Lower lobe of right lung (tissue), 2 donors: ENCODE data around the gene SLC25A22. TPM values are rescaled to one million over a fixed set of nuclear protein-coding genes. Genes with fewer than 3 reads are reported as not detected.

Source experiments
- ATAC-seq, 2 donors: fragments of 200-7000 bp; cut with Tn5 transposase; one replicate each; pipeline ENCODE4 v1.9.1; 2020 to 2022; ENCODE audit warnings: mild to moderate bottlenecking in 2 of 2, moderate library complexity in 2 of 2
- DNase-seq: peaks from one replicate; pipeline ENCODE4 v3.0.0-alpha.2; 2020
- H3K27ac ChIP-seq: fragments of 200-600 bp; one replicate; pipeline ENCODE4 v1.8.0; 2022
- H3K27me3 ChIP-seq: fragments of 200-600 bp; one replicate; pipeline ENCODE4 v1.8.0; 2022; ENCODE audit warnings: low read depth
- H3K36me3 ChIP-seq: fragments of 200-600 bp; one replicate; pipeline ENCODE4 v1.8.0; 2022; ENCODE audit warnings: mild to moderate bottlenecking
- H3K4me1 ChIP-seq: fragments of 200-600 bp; one replicate; pipeline ENCODE4 v1.8.0; 2022
- H3K4me3 ChIP-seq: fragments of 200-600 bp; one replicate; pipeline ENCODE4 v1.8.0; 2022; ENCODE audit warnings: mild to moderate bottlenecking
- H3K9me3 ChIP-seq: fragments of 200-600 bp; one replicate; pipeline ENCODE4 v1.8.0; 2022
- intact Hi-C: fragments of 100-400 bp; cut with DNase I; formaldehyde crosslinking; loops from one replicate; pipeline ENCODE4 v1.11.0; 2022
- total RNA-seq: library from RNA; stranded (reverse); fragmentation: NEBNext Ultra II Directional; extraction: Animal tissue kit (Norgen Biotek cat#: 25700); gene quantifications from one replicate; pipeline ENCODE4 v1.2.1, GENCODE V29; 2021
- TF ChIP-seq, protein P1 (sequence below): fragments of 200-600 bp; IDR thresholded peaks from one replicate; pipeline ENCODE4 v1.8.0; 2022; ENCODE audit warnings: antibody characterized with exemption, mild to moderate bottlenecking
- donor health status: DM: no; HTN: yes; CAD: no; lungs with severe emphysema.

The SLC25A22 gene
- total RNA-seq, 1 donor from 2014 or later = 18.2 TPM

DNA sequence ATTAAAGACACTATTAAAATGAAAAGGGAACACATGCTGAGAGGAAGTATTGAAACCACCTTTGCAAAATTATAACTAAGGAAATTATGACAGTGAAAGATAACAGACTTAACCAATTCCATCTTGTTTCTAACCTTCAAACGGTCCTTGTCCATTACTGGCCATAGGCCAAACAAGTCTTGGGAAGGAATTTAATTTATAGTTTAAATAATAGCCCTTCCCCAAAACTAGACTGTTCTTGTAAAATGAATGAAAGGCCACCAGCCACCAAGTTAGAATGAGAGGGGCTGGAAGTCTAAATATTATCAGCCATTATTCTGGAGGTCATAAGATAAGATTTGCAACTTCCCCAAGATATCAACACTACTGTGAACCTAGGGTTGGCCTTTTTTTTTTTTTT, 52.7 kb downstream of the SLC25A22 start:
- no peaks in the 10 kb centered on the region for H3K9me3 ChIP-seq
- H3K36me3 ChIP-seq = no peaks in the 10 kb centered on the region
- H3K4me1 ChIP-seq = peaks cover 32% of the 10 kb centered on the region
- H3K4me3 ChIP-seq = no peak overlapping the region
- TF ChIP-seq, protein P1, sequence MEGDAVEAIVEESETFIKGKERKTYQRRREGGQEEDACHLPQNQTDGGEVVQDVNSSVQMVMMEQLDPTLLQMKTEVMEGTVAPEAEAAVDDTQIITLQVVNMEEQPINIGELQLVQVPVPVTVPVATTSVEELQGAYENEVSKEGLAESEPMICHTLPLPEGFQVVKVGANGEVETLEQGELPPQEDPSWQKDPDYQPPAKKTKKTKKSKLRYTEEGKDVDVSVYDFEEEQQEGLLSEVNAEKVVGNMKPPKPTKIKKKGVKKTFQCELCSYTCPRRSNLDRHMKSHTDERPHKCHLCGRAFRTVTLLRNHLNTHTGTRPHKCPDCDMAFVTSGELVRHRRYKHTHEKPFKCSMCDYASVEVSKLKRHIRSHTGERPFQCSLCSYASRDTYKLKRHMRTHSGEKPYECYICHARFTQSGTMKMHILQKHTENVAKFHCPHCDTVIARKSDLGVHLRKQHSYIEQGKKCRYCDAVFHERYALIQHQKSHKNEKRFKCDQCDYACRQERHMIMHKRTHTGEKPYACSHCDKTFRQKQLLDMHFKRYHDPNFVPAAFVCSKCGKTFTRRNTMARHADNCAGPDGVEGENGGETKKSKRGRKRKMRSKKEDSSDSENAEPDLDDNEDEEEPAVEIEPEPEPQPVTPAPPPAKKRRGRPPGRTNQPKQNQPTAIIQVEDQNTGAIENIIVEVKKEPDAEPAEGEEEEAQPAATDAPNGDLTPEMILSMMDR = no peak
- H3K27ac ChIP-seq = no peak overlapping the region
- intact Hi-C loops = no loop called here
- ATAC-seq (no peak), DNase-seq (no peak)
- no peaks in the 10 kb centered on the region for H3K27me3 ChIP-seq

DNA sequence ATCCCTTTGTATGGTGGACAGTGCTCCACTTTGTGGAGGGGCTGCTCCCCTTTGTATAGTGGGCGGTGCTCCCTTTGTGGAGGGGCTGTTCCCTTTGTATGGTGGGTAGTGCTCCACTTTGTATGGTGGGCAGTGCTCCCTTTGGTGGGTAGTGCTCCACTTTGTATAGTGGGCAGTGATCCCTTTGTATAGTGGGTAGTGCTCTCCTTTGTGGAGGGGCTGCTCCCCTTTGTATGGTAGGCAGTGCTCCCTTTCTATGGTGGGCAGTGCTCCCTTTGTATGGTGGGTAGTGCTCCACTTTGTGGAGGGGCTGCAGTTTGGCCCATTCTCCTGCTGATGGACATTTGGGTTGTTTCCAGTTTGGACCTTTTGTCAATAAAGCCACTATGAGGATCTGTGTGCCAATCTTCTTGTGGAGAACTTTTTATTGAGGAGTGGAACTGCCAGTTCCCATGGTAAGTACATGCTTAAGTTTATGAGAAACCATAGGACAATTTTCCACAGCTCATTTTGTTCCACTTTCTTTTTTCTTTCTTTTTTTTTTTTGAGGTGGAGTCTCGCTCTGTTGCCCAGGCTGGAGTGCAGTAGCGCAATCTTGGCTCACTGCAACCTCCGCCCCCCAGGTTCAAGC, 55.4 kb downstream of the SLC25A22 start:
- DNase-seq = no peak
- H3K9me3 ChIP-seq = no peaks in the 10 kb centered on the region
- intact Hi-C loops = no loop called here

DNA sequence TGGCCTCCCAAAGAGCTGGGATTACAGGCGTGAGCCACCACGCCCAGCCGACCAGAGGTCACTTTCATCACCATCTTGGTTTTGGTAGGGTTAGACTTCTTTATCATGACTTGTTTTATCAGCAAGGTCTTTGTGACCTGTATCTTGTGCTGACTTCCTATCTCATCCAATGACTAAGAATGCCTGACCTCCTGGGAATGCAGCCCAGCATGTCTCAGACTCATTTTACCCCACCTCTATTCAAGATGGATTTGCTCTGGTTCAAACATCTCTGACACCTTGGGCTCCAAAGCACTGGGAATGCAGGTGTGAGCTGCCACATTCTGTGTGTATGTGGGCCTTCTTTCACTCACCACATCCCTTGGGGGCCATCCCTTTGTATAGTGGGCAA, 55.9 kb downstream of the SLC25A22 start:
- intact Hi-C loops = no loop called here
- no peak for DNase-seq
- no peak for ATAC-seq
- Histone ChIP-seq H3K9me3 (no peaks in the 10 kb centered on the region), H3K4me1 (peaks cover 15% of the 10 kb centered on the region), H3K36me3 (no peaks in the 10 kb centered on the region), H3K4me3 (no peak overlapping the region), H3K27me3 (no peaks in the 10 kb centered on the region), H3K27ac (no peak overlapping the region)
- TF ChIP-seq, protein P1 = no peak

More for the DNA sequence above, 55.4 kb downstream of the SLC25A22 start:
- ATAC-seq = no peak
- peaks cover 11% of the 10 kb centered on the region for H3K4me1 ChIP-seq
- no peak overlapping the region for H3K27ac ChIP-seq
- no peak overlapping the region for H3K4me3 ChIP-seq
- no peaks in the 10 kb centered on the region for H3K27me3 ChIP-seq
- H3K36me3 ChIP-seq = no peaks in the 10 kb centered on the region
- TF ChIP-seq, protein P1 = no peak

Other genes starting within 250 kb of the SLC25A22 start
- 6.0 TPM for gene LMNTD2, start 237.5 kb downstream of the SLC25A22 start, total RNA-seq
- gene RASSF7, start 237.3 kb downstream of the SLC25A22 start, total RNA-seq = 71.5 TPM
- gene PHRF1, start 221.8 kb downstream of the SLC25A22 start, total RNA-seq = 31.5 TPM
- 84.8 TPM for gene IRF7, start 182.3 kb downstream of the SLC25A22 start, total RNA-seq
- not detected for gene CDHR5, start 173.3 kb downstream of the SLC25A22 start, total RNA-seq
- gene SCT, start 171.1 kb downstream of the SLC25A22 start, total RNA-seq = not detected
- gene DRD4, start 161.0 kb downstream of the SLC25A22 start, total RNA-seq = 1.3 TPM
- gene DEAF1, start 103.1 kb downstream of the SLC25A22 start, total RNA-seq = 32.0 TPM
- 33.9 TPM for gene TMEM80, start 102.5 kb downstream of the SLC25A22 start, total RNA-seq
- 156 TPM for gene EPS8L2, start 92.0 kb downstream of the SLC25A22 start, total RNA-seq
- gene TALDO1, start 50.8 kb downstream of the SLC25A22 start, total RNA-seq = 218 TPM
- gene GATD1, start 20.8 kb downstream of the SLC25A22 start, total RNA-seq = 46.7 TPM
- not detected for gene CEND1, start 8.2 kb downstream of the SLC25A22 start, total RNA-seq
- gene PIDD1, start 7.0 kb upstream of the SLC25A22 start, total RNA-seq = 12.6 TPM
- gene RPLP2, start 11.7 kb upstream of the SLC25A22 start, total RNA-seq = 1,518 TPM
- gene PNPLA2, start 20.6 kb upstream of the SLC25A22 start, total RNA-seq = 137 TPM
- gene CRACR2B, start 29.6 kb upstream of the SLC25A22 start, total RNA-seq = 43.6 TPM
- 387 TPM for gene CD151, start 34.7 kb upstream of the SLC25A22 start, total RNA-seq
- gene POLR2L, start 44.2 kb upstream of the SLC25A22 start, total RNA-seq = 127 TPM
- gene TSPAN4, start 44.6 kb upstream of the SLC25A22 start, total RNA-seq = 140 TPM
- 65.0 TPM for gene CHID1, start 112.5 kb upstream of the SLC25A22 start, total RNA-seq
- gene AP2A2, start 127.6 kb upstream of the SLC25A22 start, total RNA-seq = 130 TPM
- 0.09 TPM for gene MUC6, start 238.4 kb upstream of the SLC25A22 start, total RNA-seq